Measurements from ENCODE around the gene SP140L. TPM values are rescaled to one million over a fixed set of nuclear protein-coding genes. Genes with fewer than 3 reads are reported as not detected.
"Not testable (repeated sequence)": the region's sequence is repeated elsewhere in the genome, so short reads cannot be mapped to it uniquely, and the experiment has no call there.

SP140L gene
- total RNA-seq, result 3.8 TPM

DNA sequence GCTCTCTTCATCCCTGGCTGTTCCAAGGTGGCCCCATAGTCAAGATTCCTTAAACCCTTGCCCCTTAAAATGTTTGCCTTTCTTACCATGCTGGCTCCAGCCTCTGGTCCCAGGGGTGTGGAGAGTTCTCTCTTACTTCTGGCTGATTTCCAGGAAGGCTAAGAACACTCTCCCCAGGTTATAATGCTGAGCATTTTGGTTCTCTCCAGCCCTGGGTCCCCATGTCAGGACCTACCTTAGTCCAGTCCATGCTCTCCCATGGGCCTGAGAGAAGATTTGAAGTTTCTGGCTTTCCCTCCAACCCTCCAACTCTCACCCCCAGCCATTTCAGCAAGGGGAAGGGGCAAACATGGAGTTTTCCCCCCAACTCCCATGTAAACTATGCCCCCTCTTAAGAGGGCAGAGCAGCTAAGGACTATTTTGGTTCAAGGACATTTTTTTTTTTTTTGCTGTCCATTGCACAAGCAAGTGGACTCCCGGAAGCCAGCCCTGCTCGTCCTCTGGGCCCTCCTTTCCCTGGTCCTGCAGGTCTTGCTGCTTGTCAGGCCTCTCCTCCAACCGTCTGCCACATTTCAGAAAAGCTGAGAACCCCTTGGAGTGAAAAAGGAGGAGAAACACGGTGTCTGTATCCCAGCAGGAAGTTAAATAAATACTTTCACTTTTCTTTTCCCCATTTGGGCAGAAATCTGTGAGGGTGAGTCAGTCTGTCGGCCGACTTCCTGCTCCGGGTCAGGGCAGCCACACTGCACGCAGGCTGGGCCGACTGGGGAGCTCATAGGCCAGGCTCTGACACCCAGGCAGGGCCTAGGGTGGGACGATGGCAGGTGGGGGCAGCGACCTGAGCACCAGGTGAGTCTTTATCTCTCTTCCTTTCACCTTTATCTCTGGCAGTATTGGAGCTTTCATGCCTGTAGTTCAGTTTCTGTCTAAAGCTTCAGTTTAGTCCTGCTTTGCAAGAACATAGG lies at the start of gene SP140L:
Gene SP140L, plus strand, starts transcription at position 741 of the 965 bp plus-strand sequence. Its CDS starts 77 bp downstream, at position 818.
- peak; percentile 15 for DNase-seq

DNA sequence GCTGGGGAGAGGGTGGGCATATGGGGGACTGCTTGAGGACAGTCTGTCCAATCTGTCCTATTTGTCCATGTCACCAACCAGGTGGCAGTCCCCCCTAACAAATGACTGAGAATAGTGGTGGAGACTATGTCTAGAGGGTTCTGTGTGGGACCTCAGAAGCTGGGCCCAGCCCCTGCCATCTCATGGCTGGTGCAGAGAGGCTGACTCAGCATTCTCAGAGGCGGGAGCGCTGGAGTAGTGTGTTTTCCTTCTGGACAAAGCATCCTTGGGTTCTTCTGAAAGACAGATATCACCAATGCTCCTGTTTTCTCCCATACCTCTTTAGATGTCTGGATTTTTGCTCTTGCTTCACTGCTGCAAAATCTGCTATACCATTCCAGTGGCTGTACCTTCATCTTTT lies 44.1 kb upstream of the SP140L start:
- DNase-seq, result no peak

DNA sequence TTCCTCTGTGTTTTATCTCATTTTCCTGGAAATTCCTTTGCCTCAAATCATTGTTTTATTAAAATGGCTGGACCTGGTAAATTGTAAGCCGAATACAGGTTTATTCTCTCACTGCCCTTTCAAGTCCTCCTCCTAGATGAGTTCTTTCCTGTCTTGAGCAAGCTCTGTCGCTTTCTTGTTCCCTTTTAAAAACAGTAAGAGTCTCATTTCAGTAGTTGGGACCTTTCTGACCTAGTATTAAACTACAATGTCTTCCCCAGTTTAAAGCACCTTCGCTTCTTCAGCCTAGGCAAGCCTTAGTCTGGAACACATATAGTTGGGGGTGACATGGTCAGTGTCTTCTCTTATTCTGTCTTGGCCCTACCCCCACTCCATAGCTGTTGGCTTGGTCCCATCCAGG lies 40.9 kb upstream of the SP140L start:
- no peak for DNase-seq

DNA sequence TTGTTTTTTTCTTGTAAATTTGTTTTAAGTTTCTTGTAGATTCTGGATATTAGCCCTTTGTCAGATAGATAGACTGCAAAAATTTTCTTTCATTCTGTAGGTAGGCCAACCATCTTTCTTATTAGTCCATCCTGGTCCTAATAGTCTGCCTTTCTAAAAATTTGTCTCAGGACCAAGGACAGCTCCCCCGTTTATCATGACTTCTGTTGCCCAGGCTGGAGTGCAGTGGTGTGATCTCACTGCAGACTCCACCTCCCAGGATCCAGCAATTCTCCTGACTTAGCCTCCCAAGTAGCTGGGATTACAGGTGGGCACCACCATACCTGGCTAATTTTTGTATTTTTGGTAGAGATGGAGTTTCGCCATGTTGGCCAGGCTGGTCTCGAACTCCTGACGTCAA lies 37.7 kb upstream of the SP140L start:
- DNase-seq, result not testable (repeated sequence)

DNA sequence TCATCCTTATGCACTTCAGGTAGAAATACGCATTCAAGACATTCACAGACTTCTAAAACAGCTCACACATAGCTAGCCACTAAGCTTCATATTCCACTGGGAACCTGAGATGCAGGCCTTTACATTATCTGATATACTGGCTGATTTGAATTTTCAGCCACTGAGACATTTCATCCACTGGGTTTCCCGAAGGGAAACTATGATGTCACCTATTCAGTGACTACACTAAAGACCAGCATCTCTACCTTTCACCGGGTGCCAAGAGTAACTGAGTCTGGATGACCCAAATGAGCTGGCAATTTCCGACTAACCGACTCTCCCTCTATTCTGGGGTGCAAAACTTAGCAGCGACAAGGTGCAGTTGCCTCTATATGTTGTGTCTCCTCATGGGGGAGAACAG lies 31.8 kb upstream of the SP140L start:
- no peak for DNase-seq

DNA sequence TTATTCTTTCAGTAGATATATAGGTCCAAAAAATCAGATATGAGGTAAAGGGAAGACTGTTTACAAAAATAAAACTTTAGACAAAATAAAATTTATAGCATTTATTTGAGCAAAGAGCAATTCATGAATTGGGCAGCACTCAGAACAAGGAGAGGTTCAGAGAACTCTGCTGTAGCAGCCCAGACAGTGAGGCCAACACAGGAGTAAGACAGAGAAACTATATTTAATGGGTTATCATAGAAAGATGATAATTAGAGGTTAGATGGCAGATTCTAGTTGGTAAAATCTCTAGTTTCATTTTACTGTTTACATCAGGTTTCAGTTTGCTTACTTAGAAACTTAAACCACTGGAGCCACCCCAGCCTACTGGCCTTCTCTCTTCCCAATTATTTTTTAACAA lies 30.1 kb upstream of the SP140L start:
- DNase-seq, result no peak

DNA sequence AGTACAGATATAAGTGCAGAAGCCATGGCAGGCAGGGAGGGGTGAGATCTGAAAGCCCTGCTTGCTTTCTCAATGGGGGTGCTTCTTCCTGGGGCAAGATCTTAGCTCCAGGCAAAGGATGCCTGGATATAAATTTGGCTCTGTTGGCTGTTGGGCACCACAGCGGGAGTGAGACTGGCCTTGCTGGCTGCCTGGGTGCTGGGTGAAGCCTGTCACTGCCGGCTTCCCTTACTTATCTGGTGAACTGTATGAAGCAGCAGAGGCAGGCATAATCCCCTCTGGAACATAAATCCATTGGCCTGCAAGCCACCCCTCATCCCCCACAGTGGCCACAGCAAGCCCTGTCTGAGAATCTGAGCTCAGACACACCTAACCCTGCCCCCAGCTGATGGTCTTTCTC lies 27.4 kb upstream of the SP140L start:
- DNase-seq, result no peak

DNA sequence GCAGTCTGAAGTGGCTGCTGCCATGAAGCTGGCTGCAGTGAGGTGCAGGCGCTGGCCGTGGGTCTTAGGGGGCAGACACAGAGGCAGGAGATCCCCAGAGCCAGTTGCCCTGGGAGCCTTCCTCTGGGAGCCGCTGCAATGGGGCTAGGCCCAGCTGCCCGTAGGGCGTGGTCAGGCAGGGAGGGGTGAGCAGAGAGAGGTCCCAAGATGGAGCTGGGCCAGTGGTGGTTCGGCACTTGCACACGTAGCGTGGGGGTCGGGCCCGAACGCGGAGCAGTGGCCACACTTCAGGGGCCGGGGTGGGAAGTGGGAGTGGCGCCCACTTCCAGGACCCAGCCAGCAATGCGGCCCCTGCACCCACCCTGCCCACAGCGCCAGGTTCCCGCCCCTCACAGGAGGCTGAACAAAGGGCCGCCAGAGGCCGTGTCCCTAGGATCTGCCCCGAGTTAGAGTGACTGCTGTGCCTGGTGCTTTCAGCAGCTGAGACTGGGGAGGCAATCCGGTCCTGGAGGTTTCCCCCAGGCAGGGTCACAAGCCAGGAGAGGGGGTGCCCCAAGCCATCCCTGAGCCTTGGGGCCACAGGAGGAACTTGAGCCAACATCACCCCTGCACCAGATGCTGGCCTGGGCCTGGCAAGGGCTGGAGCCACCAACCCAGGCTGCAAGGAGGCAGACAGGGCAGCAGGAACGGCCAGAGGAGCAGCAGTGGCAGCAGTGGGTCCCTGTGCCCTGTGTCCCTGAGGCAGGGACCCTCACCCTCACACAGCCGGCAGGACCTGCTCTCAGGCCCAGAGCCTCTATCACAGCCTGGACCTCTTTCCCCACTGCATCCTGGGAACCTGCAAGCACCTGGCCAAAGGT lies 21.3 kb upstream of the SP140L start:
- DNase-seq, result no peak

DNA sequence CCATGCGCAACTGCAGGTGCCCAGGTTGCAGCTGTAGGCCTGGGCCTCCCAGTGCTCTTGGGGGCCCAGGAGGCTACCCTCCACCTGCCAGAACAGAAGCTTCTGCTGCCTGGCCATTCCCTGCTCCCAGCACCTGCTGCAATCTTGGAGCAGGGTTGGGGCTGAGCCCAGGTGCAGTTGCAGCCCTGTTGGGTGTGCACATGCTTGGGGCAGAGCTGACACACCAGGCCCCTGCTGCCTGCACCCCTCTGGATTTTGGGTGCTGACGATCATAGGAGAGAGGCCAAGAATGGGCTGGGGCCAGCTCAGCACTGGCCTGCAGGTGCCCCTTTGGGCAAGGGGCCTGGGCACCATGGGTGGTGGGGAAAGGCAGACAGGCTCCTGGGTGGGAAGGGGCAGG lies 20.5 kb upstream of the SP140L start:
- DNase-seq, result no peak

DNA sequence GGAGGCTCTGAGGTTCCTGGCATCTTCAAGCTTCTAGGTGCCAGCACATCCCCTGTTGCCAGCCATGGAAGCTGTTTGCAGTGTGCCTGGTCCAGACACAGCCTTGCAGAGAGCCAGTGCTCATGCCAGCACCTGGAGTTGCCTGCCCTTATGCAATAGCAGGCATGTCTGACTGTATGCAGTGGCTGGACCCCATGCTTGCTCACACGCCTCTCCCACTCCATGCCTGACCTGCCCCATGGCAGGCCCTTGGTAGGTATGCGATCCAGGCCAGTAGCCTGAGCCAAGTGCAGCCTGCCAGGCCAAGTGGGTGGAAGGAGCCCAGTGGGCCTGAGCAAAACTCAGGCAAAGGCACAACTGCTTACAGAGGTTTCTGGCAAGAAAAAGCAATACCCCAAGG lies 19.5 kb upstream of the SP140L start:
- DNase-seq, result no peak

DNA sequence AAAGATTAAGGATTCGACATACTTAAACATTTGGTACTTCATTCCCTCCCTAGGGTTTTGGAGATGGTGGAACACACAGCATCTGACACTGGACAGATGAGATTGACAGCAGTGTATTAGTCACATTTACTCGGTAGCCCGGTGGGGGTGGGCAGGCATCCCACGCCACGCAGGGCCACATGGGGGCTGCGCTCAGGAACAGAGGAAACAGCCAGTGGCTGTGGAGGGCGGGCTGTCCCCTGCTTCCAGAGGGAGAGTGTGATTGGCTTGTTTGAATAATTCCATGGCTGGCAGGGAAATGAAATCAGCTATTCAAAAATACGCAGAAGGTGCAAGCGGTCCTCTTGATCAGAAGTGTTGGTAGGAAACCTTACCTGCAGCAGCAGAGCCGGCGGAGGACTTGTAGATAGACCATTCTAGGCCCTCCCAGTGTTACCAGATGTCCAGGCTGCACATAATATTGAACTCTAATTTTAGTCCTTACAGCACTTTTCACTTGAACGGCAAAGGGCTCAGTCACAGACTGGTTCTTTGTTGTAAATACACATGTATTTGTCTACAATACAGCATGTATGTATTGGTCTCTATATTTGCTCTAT lies 18.5 kb upstream of the SP140L start:
- no peak for DNase-seq

DNA sequence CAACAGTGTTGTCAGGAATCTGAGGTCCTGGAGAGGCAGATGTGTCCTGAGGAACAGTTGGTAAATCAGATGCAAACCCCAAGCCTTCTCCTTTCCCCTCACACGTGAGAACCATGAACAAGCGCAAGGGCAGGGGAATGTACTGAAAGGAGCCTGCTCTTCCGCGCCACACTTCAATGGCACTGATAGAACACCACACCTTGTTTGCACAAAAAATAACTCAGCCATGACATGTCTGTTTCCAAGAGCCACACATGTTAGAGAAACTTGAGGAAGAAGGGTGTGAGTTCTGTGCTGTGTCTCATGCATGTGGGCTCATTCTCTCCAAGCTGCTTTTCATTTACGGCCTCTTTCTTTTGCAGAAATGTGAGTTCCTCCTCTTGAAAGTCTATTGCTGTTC lies 16.2 kb upstream of the SP140L start:
- not testable (repeated sequence) for DNase-seq

DNA sequence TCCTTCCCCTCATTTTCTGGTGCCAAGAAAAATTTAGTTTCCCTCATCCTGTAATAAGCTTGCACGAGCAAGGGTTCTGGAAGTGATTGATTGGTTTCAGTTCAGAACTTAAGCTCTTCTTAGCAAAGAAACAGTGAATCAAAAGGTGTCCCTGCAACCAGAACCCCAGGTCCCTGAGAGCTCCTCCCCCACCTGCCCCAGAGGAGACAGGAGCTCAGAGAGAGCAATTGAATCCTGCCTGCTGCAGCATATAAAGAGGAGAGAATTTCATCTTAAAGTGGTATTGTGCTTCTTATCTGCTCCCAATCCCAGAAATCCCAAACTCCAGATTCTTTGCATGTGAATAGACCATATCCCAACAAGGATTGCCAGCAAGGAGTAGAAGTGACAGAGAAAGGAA lies 15.4 kb upstream of the SP140L start:
- DNase-seq, result not testable (repeated sequence)

DNA sequence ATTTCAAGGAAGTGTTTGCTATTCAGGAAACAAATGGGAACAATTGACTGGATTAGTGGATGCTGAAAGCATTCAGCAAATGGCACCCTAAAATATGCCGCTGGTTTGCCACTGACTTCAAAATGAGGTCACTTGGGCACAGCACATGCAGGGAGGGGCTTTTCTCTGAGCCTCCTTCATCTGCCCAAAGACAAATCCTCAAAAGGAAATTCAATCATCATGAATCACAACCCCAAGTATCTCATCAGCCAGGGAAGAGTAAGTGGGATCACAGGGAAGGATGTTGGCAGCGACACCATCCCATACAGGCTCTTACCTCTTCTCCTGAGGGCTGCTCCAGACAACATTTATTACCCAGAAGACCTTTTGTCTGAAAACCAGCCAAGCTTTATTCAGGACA lies 14.4 kb upstream of the SP140L start:
- no peak for DNase-seq

DNA sequence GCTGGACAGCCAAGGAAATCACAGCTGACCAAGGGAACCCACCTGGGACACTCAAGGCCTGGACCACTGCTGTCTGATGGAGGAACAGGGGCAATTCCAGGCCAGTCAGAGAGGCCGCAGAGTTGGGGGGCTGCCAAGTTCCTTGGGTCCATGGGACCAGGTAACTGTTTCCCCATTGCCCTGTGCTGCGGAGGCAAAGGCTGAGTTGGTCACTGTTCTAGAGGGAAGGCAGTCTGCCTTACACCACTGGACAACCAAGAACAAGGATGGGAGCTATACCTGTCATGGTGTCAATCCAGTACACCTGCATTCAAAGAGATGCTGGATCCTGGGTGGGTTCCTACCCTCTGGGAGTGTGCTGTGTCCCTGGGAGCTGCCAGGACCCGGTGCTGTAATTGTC lies 9.6 kb upstream of the SP140L start:
- DNase-seq, result no peak

DNA sequence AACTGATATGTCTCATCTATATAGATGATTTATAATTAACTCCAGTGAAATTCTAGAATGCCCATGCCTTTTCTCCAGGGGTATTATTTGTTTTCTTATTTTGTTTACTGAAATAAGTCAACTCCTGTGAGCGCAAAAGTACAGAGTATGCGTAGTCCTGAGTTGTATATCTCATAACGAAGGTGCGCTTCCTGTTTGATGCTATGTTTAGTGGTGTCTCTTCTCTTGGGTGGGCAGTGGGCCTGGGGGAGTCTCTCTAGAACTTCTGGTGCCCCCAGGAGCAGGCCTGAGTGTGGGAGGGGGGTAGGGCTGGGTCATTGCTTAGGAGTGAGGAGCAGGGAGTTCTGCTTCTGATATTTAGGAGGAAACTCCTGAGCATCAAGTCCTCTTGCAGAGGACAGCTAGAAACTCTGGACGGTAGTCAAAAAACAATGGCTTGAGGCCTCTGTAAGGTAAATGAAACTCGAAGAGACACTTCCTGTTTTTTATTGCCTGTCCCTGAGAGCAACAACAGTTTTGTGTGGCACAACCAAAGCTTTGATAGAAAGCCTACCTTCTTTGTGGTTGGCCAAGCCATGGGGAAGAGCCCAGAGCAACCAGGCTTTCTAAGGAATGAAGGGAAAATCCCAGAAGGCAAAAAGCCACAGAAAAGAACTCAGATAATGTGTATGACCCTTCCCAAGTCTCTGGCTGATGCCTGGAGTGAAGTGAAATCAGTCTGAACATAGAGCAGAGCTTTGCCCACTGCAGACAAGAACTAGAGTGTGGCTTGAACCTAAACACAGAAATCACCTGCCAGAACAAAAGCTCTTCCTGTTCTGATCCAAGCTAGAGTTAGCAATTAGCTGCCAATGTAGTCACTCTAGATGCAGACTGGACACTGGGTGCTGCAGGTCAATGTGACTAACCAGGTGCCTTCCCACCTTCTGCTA lies 8.5 kb upstream of the SP140L start:
- DNase-seq, result no peak

DNA sequence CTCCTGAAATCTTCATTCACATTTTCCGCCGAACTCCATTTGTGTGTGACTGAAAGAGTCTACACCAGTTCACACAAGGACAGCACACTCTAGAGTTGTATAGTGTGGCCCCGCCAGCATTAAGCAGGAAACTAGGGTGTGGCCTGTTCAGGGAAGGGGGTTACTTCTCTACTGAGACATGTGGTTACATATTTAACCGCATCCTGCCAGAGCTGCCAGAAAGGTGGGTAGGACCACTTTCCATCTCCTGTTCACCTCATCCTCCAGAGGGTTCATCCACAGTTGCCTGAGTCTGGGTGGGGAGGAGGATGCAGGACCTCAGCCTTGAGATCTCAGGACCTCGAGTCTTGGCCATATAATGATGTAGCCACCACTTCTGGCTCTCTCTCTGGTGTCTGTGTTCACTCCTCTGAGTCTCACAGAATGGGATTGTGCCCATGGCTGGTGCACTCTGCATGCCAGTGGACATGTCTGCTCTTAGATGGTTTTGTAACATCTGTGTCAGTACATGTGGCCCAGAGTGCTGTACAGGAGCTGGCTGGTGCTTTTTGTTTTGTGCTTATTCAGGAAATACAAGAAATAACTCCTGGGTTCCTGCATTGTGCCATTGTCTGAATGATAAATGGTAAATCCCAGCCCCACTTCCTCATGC lies 7.7 kb upstream of the SP140L start:
- no peak for DNase-seq

DNA sequence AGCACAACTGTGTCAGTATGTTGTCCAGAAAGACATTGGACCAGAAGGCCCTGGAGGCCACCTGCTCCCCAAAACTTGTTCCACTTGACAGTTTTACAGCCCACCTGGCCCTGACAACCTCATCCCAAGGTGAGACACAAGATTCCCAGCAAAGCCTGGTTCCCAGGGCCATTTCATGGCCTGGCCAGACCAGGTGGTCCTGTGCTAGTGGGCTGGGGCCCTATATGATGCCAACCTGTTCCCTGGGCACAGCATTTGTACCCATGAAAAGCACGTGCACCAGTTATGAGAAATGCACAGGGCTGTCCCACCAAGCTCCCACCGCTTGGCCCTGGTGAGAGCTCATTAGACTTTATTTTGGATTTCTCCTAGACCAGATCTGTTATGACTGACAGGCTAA lies 6.0 kb upstream of the SP140L start:
- DNase-seq, result no peak

DNA sequence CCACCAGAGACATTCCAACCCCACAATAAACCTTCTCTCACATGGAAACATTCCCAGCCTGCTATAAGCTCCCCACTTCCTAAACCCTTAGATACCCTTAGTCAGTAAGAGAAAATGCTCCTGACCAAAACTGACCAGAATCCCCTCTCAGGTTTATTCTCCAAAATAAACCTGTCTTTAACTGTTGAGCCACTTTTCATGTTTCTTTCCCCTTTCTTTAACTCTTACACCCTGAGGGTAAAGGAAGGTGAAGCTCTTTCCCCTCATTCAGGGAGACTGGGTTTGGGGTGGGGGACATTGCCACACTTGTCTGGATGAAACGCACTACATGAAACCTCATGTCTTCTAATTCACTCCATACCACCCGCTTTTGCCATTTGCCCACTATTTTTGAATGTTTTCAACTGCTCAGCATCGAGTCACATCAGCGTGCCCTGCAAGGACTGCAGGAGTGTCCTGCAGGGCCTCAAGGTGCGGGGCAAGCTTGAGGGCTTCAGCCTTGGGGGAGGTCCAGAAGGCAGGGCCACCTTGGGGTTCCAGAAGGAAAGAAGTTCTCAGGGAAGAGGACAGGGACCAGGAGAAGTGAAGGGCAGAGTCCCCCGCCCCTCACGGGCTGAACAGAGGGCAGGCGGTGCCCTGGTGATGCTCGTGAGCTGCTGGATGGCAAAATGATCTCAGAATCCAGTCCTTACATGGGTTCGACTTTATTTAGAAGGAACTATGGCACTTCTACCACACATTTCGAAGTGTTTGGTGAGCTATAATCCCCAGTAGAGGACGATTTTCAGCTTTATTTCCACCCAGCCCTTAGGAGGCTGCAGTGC lies 4.2 kb upstream of the SP140L start:
- DNase-seq, result no peak

All from skin of body (tissue), 2 donors.